Calu3 (cell line): ENCODE results near the gene NEK9. TPM values are rescaled to one million over a fixed set of nuclear protein-coding genes. Genes with fewer than 3 reads are reported as not detected.

Source experiments
- BruUV-seq: library from RNA; stranded (reverse); fragments of 400-500 nt; replicated peaks from 2 replicates; lab custom pipeline; 2021; lab: Mats Ljungman, UMichigan
- CTCF ChIA-PET: fragments of 300-600 bp; sonication (Branson Sonifier 250); formaldehyde crosslinking; loops from one replicate; lab custom pipeline; 2022; ENCODE audit warnings: antibody characterized with exemption; lab: Charles Lee
- DNase-seq: peaks from one replicate; pipeline ENCODE4 v3.0.0; 2022
- H3K27ac Mint-ChIP-seq: one replicate; pipeline ENCODE4 v1.8.0; 2022; ENCODE audit warnings: mixed read lengths; ENCODE audit not compliant: unreplicated experiment
- H3K27me3 Mint-ChIP-seq: one replicate; pipeline ENCODE4 v1.8.0; 2022; ENCODE audit warnings: mixed read lengths; ENCODE audit not compliant: unreplicated experiment
- H3K36me3 Mint-ChIP-seq: one replicate; pipeline ENCODE4 v1.8.0; 2022; ENCODE audit warnings: mild to moderate bottlenecking, moderate library complexity, mixed read lengths; ENCODE audit not compliant: insufficient read depth, unreplicated experiment
- H3K4me1 Mint-ChIP-seq: one replicate; pipeline ENCODE4 v1.8.0; 2022; ENCODE audit warnings: mild to moderate bottlenecking, low read depth, mixed read lengths; ENCODE audit not compliant: unreplicated experiment
- H3K4me3 Mint-ChIP-seq: one replicate; pipeline ENCODE4 v1.8.0; 2022; ENCODE audit warnings: mild to moderate bottlenecking, low read depth, moderate library complexity, mixed read lengths; ENCODE audit not compliant: unreplicated experiment
- H3K9me3 Mint-ChIP-seq: one replicate; pipeline ENCODE4 v1.8.0; 2022; ENCODE audit warnings: low read depth, mixed read lengths; ENCODE audit not compliant: unreplicated experiment
- intact Hi-C: fragments of 100-400 bp; cut with micrococcal nuclease; formaldehyde crosslinking; loops from one replicate; pipeline ENCODE4 v1.10.0; 2022; ENCODE audit not compliant: unreplicated experiment
- total RNA-seq: library from RNA; stranded (reverse); gene quantifications from 2 replicates; pipeline ENCODE4 v1.2.3, GENCODE V29; 2022
- TF ChIP-seq, protein P1 (sequence below): fragments of 200-600 bp; IDR thresholded peaks from one replicate; pipeline ENCODE4 v1.8.0; 2022; ENCODE audit warnings: antibody characterized with exemption; ENCODE audit not compliant: unreplicated experiment

Gene NEK9
- total RNA-seq, 1 experiment from 2014 or later, result 63.4 TPM

- no peak overlapping the region for H3K4me3 Mint-ChIP-seq
- no peak for DNase-seq
- CTCF ChIA-PET, result no interaction called here
- TF ChIP-seq, protein P1, sequence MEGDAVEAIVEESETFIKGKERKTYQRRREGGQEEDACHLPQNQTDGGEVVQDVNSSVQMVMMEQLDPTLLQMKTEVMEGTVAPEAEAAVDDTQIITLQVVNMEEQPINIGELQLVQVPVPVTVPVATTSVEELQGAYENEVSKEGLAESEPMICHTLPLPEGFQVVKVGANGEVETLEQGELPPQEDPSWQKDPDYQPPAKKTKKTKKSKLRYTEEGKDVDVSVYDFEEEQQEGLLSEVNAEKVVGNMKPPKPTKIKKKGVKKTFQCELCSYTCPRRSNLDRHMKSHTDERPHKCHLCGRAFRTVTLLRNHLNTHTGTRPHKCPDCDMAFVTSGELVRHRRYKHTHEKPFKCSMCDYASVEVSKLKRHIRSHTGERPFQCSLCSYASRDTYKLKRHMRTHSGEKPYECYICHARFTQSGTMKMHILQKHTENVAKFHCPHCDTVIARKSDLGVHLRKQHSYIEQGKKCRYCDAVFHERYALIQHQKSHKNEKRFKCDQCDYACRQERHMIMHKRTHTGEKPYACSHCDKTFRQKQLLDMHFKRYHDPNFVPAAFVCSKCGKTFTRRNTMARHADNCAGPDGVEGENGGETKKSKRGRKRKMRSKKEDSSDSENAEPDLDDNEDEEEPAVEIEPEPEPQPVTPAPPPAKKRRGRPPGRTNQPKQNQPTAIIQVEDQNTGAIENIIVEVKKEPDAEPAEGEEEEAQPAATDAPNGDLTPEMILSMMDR, result no peak
- no peaks in the 10 kb centered on the region for H3K9me3 Mint-ChIP-seq
- H3K36me3 Mint-ChIP-seq, result peaks cover 31% of the 10 kb centered on the region
- intact Hi-C loops, result no loop called here
- H3K27me3 Mint-ChIP-seq, result no peaks in the 10 kb centered on the region
- H3K27ac Mint-ChIP-seq, result no peak overlapping the region
- peaks cover 31% of the 10 kb centered on the region for H3K4me1 Mint-ChIP-seq
- no TSS peak for BruUV-seq
These were observed 78.7 kb downstream of the NEK9 start for GRCh38 chr14:75048101-75048500.

GRCh38 chr14:75047506-75047905 lies 79.3 kb downstream of the NEK9 start:
- CTCF ChIA-PET, result no interaction called here
- Mint-ChIP-seq H3K36me3 (peaks cover 26% of the 10 kb centered on the region), H3K27me3 (no peaks in the 10 kb centered on the region), H3K4me1 (peaks cover 28% of the 10 kb centered on the region), H3K4me3 (no peak overlapping the region), H3K9me3 (no peaks in the 10 kb centered on the region), H3K27ac (no peak overlapping the region)
- DNase-seq, result no peak
- TF ChIP-seq, protein P1, result no peak
- no TSS peak for BruUV-seq
- intact Hi-C loops, result no loop called here

- Mint-ChIP-seq H3K4me3 (no peak overlapping the region), H3K4me1 (peaks cover 24% of the 10 kb centered on the region), H3K9me3 (no peaks in the 10 kb centered on the region), H3K27me3 (no peaks in the 10 kb centered on the region), H3K27ac (no peak overlapping the region), H3K36me3 (peaks cover 22% of the 10 kb centered on the region)
- no peak for DNase-seq
- BruUV-seq, result no TSS peak
- intact Hi-C loops, result no loop called here
- TF ChIP-seq, protein P1, result no peak
- CTCF ChIA-PET, result no interaction called here
These were observed 79.9 kb downstream of the NEK9 start for GRCh38 chr14:75046899-75047298.

DNA sequence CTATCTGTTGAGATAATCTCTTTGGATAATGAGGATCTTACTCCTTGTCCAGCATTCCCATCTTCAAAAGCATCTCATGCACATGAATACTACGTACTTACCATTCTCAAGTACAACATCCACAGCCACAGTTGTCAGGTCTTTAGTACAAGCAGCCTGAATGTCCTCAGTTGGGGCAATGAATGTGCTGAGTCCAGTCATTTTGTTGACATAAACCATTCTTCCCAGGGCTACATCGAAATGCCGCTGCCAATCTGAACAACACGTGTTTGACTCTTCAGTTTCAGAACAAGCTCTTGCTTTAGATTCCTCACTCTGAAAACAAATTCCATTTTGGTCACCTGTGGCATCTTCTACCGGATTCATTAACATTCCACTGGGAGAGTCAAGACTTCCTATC lies 80.6 kb downstream of the NEK9 start:
- H3K36me3 Mint-ChIP-seq, result peaks cover 20% of the 10 kb centered on the region
- H3K9me3 Mint-ChIP-seq, result no peaks in the 10 kb centered on the region
- H3K27ac Mint-ChIP-seq, result no peak overlapping the region
- no TSS peak for BruUV-seq
- intact Hi-C loops, result no loop called here
- TF ChIP-seq, protein P1, result no peak
- no peak overlapping the region for H3K4me3 Mint-ChIP-seq
- DNase-seq, result no peak
- H3K4me1 Mint-ChIP-seq, result peaks cover 29% of the 10 kb centered on the region
- no peaks in the 10 kb centered on the region for H3K27me3 Mint-ChIP-seq
- CTCF ChIA-PET, result no interaction called here
